SK-N-SH treated with all-trans-retinoic acid at 6 μM for 48 hours (cell line): ENCODE measurements around the gene EGFLAM.

Experiments
- BACH2 ChIP-seq: fragments of 250-450 bp; sonication (Bioruptor Pico); IDR thresholded peaks from 2 replicates; pipeline ENCODE4 v1.9.0; 2021; ENCODE audit warnings: mild to moderate bottlenecking, borderline replicate concordance
- RARB ChIP-seq: fragments of 250-450 bp; sonication (Bioruptor Pico); IDR thresholded peaks from 2 replicates; pipeline ENCODE4 v1.8.0; 2021; ENCODE audit warnings: mild to moderate bottlenecking, moderate library complexity
- TCF4 ChIP-seq: fragments of 250-450 bp; sonication (Bioruptor Pico); IDR thresholded peaks from 2 replicates; pipeline ENCODE4 v1.8.0; 2021; ENCODE audit warnings: mild to moderate bottlenecking, moderate library complexity, borderline replicate concordance
- ZFP30 ChIP-seq: fragments of 450-650 bp; formaldehyde crosslinking; IDR thresholded peaks from 2 replicates; pipeline ENCODE4 v1.5.0; 2022; ENCODE audit warnings: mild to moderate bottlenecking, moderate library complexity
- TF ChIP-seq, protein P1 (sequence below): fragments of 250-450 bp; sonication (Bioruptor Pico); IDR thresholded peaks from 2 replicates; pipeline ENCODE4 v1.5.0; 2020; ENCODE audit warnings: mild to moderate bottlenecking, moderate library complexity
- TF ChIP-seq, protein P2 (sequence below): fragments of 250-450 bp; sonication (Bioruptor Pico); IDR thresholded peaks from 2 replicates; pipeline ENCODE4 v1.8.0; 2020; ENCODE audit warnings: mild to moderate bottlenecking, moderate library complexity, borderline replicate concordance

DNA sequence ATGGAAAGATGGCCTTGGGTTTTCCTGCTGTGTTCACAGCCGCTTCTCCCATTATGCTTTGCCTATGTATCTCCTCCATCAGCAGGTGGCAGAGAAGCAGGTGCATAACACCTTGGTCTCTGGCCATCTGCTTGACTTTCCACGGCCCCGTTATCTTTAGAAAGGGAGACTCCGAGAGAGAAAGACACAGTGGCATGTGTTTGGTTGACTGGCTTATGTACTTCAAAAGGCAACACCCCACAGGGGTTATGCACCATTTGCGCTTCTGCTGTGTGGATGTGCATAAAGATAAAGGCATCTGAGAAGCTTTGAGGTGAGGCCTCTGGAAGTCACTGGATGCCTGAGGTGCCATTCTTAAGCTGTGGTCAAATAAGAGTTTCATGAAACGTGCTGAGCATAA, 138.4 kb downstream of the EGFLAM start:
- TF ChIP-seq RARB (CRISPR knock-in tag) (no peak), TCF4 (CRISPR knock-in tag) (no peak), BACH2 (CRISPR knock-in tag) (no peak), ZFP30 (CRISPR knock-in tag) (no peak)
- TF ChIP-seq, protein P1, sequence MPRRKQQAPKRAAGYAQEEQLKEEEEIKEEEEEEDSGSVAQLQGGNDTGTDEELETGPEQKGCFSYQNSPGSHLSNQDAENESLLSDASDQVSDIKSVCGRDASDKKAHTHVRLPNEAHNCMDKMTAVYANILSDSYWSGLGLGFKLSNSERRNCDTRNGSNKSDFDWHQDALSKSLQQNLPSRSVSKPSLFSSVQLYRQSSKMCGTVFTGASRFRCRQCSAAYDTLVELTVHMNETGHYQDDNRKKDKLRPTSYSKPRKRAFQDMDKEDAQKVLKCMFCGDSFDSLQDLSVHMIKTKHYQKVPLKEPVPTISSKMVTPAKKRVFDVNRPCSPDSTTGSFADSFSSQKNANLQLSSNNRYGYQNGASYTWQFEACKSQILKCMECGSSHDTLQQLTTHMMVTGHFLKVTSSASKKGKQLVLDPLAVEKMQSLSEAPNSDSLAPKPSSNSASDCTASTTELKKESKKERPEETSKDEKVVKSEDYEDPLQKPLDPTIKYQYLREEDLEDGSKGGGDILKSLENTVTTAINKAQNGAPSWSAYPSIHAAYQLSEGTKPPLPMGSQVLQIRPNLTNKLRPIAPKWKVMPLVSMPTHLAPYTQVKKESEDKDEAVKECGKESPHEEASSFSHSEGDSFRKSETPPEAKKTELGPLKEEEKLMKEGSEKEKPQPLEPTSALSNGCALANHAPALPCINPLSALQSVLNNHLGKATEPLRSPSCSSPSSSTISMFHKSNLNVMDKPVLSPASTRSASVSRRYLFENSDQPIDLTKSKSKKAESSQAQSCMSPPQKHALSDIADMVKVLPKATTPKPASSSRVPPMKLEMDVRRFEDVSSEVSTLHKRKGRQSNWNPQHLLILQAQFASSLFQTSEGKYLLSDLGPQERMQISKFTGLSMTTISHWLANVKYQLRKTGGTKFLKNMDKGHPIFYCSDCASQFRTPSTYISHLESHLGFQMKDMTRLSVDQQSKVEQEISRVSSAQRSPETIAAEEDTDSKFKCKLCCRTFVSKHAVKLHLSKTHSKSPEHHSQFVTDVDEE (CRISPR knock-in tag): no peak
- TF ChIP-seq, protein P2, sequence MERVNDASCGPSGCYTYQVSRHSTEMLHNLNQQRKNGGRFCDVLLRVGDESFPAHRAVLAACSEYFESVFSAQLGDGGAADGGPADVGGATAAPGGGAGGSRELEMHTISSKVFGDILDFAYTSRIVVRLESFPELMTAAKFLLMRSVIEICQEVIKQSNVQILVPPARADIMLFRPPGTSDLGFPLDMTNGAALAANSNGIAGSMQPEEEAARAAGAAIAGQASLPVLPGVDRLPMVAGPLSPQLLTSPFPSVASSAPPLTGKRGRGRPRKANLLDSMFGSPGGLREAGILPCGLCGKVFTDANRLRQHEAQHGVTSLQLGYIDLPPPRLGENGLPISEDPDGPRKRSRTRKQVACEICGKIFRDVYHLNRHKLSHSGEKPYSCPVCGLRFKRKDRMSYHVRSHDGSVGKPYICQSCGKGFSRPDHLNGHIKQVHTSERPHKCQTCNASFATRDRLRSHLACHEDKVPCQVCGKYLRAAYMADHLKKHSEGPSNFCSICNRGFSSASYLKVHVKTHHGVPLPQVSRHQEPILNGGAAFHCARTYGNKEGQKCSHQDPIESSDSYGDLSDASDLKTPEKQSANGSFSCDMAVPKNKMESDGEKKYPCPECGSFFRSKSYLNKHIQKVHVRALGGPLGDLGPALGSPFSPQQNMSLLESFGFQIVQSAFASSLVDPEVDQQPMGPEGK (CRISPR knock-in tag): no peak
